HepG2 (cell line): ENCODE data around the gene ERF. TPM values are rescaled to one million over a fixed set of nuclear protein-coding genes. Genes with fewer than 3 reads are reported as not detected.
A peak's percentile ranks its signal among the peaks of the same experiment; 100 is the strongest.

ENCODE experiments used
- ATAC-seq: fragments of 200-7000 bp; cut with Tn5 transposase; 3 replicates; pipeline ENCODE4 v1.9.1; 2020; ENCODE audit warnings: mild to moderate bottlenecking, moderate library complexity
- BruUV-seq: library from RNA; stranded (reverse); fragments of 400-500 nt; replicated peaks from 2 replicates; lab custom pipeline; 2021; lab: Mats Ljungman, UMichigan
- CTCF ChIA-PET: fragments of 300-600 bp; formaldehyde crosslinking; extraction: SDS; loops from one replicate; lab custom pipeline; 2021; ENCODE audit warnings: low total read pairs, inconsistent platforms, low intra/inter-chr PET ratio; lab: Yijun Ruan, JAX
- POLR2A ChIA-PET: fragments of 350-600 bp; sonication (Branson Sonifier 250); formaldehyde crosslinking; loops from one replicate; lab custom pipeline; 2020; ENCODE audit warnings: antibody characterized with exemption, inconsistent platforms; lab: Yijun Ruan, JAX
- DNase-seq: peaks from one replicate; pipeline ENCODE4 v3.0.0-alpha.2; 2015; ENCODE audit warnings: low spot score
- FAIRE-seq: peaks from 3 replicates; lab custom pipeline; 2011; peaks lifted over from hg19 to GRCh38; lab: Jason Lieb, UNC
- H2AFZ ChIP-seq: one replicate; pipeline ENCODE4 v1.6.1; 2011; ENCODE audit warnings: low read length, inconsistent platforms
- H3K27ac ChIP-seq: fragments of 300-600 bp; 3 replicates; pipeline ENCODE4 v1.8.0; 2011; ENCODE audit warnings: mixed run types, mild to moderate bottlenecking, mixed read lengths, low read length, inconsistent platforms; ENCODE audit not compliant: insufficient read depth; ENCODE audit errors: extremely low read length
- H3K27me3 ChIP-seq, 2 experiments: fragments of 200-600 bp in 1 of 2; 2 replicates in 1 of 2; 3 replicates in 1 of 2; pipeline versions ENCODE4 v1.6.0 to v1.8.0; 2011; ENCODE audit warnings: low read length in 2 of 2, mild to moderate bottlenecking in 2 of 2, moderate library complexity in 2 of 2, inconsistent platforms in 1 of 2; ENCODE audit not compliant: insufficient read depth in 2 of 2, control insufficient read depth in 1 of 2
- H3K36me3 ChIP-seq, 2 experiments: fragments of 200-600 bp in 1 of 2; replicated peaks in 1 of 2; 2 replicates in 1 of 2; 3 replicates in 1 of 2; pipeline versions ENCODE4 v1.5.1 to v1.8.0; 2011; ENCODE audit warnings: low read length in 2 of 2, inconsistent platforms in 1 of 2; ENCODE audit not compliant: insufficient read depth in 2 of 2, control insufficient read depth in 1 of 2
- H3K4me1 ChIP-seq: 2 replicates; pipeline ENCODE4 v1.5.1; 2012; ENCODE audit warnings: low read length, inconsistent platforms; ENCODE audit not compliant: insufficient read depth
- H3K4me2 ChIP-seq: 2 replicates; pipeline ENCODE4 v1.6.0; 2011; ENCODE audit warnings: low read depth, low read length, inconsistent platforms
- H3K4me3 ChIP-seq, 3 experiments: fragments of 200-600 bp in 1 of 3; sonication (generic), shearing (Covaris generic) in 1 of 3; replicated peaks in 1 of 3; 2 replicates each; pipeline ENCODE4 v1.5.1; 2011 to 2016; ENCODE audit warnings: low read length in 3 of 3, inconsistent platforms in 2 of 3, low read depth in 2 of 3, mild to moderate bottlenecking in 2 of 3, control low read depth in 1 of 3, mixed read lengths in 1 of 3; ENCODE audit not compliant: insufficient read depth in 1 of 3
- H3K79me2 ChIP-seq: one replicate; pipeline ENCODE4 v1.6.1; 2011; ENCODE audit warnings: low read length, inconsistent platforms; ENCODE audit not compliant: insufficient read depth
- H3K9ac ChIP-seq: 2 replicates; pipeline ENCODE4 v1.6.0; 2011; ENCODE audit warnings: mild to moderate bottlenecking, low read depth, low read length, inconsistent platforms; ENCODE audit not compliant: insufficient read depth
- H3K9me3 ChIP-seq: 2 replicates; pipeline ENCODE4 v1.5.1; 2012; ENCODE audit warnings: mild to moderate bottlenecking, low read length
- H4K20me1 ChIP-seq: 2 replicates; pipeline ENCODE4 v1.6.0; 2011; ENCODE audit warnings: inconsistent platforms, mild to moderate bottlenecking, low read length, moderate library complexity; ENCODE audit not compliant: insufficient read depth
- CREB1 ChIP-seq, 2 experiments: fragments of 450-650 bp in 1 of 2; IDR thresholded peaks; 2 replicates each; pipeline ENCODE4 v1.6.1; 2016 to 2017; ENCODE audit warnings: control low read depth in 1 of 2, mild to moderate bottlenecking in 1 of 2, missing compliant biosample characterization in 1 of 2, missing genetic modification characterization in 1 of 2
- FLYWCH1 ChIP-seq: sonication (generic); formaldehyde crosslinking; IDR thresholded peaks from 2 replicates; pipeline ENCODE4 v1.8.1; 2023; ENCODE audit warnings: mild to moderate bottlenecking, missing genetic modification reagents
- MTA1 ChIP-seq: sonication (generic); formaldehyde crosslinking; IDR thresholded peaks from 2 replicates; pipeline ENCODE4 v1.4.0; 2020; ENCODE audit warnings: missing genetic modification reagents, mild to moderate bottlenecking, borderline replicate concordance
- NCOA2 ChIP-seq: sonication (generic); formaldehyde crosslinking; IDR thresholded peaks from 2 replicates; pipeline ENCODE4 v1.8.0; 2022; ENCODE audit warnings: inconsistent platforms
- NKX3-1 ChIP-seq: sonication (generic); formaldehyde crosslinking; IDR thresholded peaks from 2 replicates; pipeline ENCODE4 v1.5.0; 2020; ENCODE audit warnings: missing genetic modification reagents
- NR2F2 ChIP-seq: IDR thresholded peaks from 2 replicates; pipeline ENCODE4 v1.6.1; 2012; ENCODE audit warnings: low read depth, inconsistent platforms, borderline replicate concordance
- PATZ1 ChIP-seq: sonication (generic); formaldehyde crosslinking; IDR thresholded peaks from 2 replicates; pipeline ENCODE4 v1.4.0; 2020; ENCODE audit warnings: missing genetic modification reagents
- SP1 ChIP-seq, 2 experiments: fragments of 450-650 bp in 1 of 2; sonication (generic) in 1 of 2; formaldehyde crosslinking in 1 of 2; IDR thresholded peaks; 2 replicates each; pipeline versions ENCODE4 v1.4.0 to v1.6.1; 2016 to 2020; ENCODE audit warnings: missing genetic modification reagents in 1 of 2
- TGIF2 ChIP-seq: IDR thresholded peaks from 2 replicates; pipeline ENCODE4 v1.6.1; 2016; ENCODE audit warnings: control low read depth, missing compliant biosample characterization
- ZFP36L1 ChIP-seq: sonication (generic); formaldehyde crosslinking; IDR thresholded peaks from 2 replicates; pipeline ENCODE4 v1.8.0; 2022; ENCODE audit warnings: mild to moderate bottlenecking, missing genetic modification reagents, moderate library complexity
- ZNF264 ChIP-seq: sonication (generic); formaldehyde crosslinking; IDR thresholded peaks from 2 replicates; pipeline ENCODE4 v1.4.0; 2020; ENCODE audit warnings: missing genetic modification reagents
- whole genome bisulfite sequencing: methylation state at CpG from one replicate; pipeline ENCODE4 v1.1.6; 2017; ENCODE audit warnings: low lambda C conversion rate; 5-methylcytosine and 5-hydroxymethylcytosine counted together
- in situ Hi-C: cut with HindIII; loops from 2 replicates; pipeline ENCODE4 v1.10.0; 2017; ENCODE audit warnings: low pct_unique_long_range_greater_than_20kb; ENCODE audit not compliant: extremely low pct_ligation_motif_present
- intact Hi-C: fragments of 100-400 bp; cut with micrococcal nuclease; formaldehyde crosslinking; loops from one replicate; pipeline ENCODE4 v1.10.0; 2022; ENCODE audit not compliant: unreplicated experiment
- polyA plus RNA-seq, 8 experiments: library from polyadenylated mRNA; depleted of rRNA in 3 of 8; stranded (reverse) in 7 of 8; unstranded in 1 of 8; fragments of >200 nt; fragmentation: Illumina TruSeq in 4 of 8; extraction: Trizol in 4 of 8; gene quantifications; 2 replicates each; pipeline versions ENCODE4 v1.2.1 to v1.2.3, GENCODE V29; 2011 to 2016; ENCODE audit warnings: low read depth in 4 of 8, missing spikeins in 1 of 8, mixed read lengths in 1 of 8; ENCODE audit not compliant: insufficient read depth in 1 of 8
- total RNA-seq, 5 experiments: library from RNA; depleted of rRNA; stranded (reverse); fragments of >200 nt; fragmentation: Illumina TruSeq; extraction: Trizol; gene quantifications; 2 replicates each; pipeline ENCODE4 v1.2.3, GENCODE V29; 2016; ENCODE audit warnings: low read depth in 1 of 5
- TF ChIP-seq, protein P1 (sequence below): sonication (generic); formaldehyde crosslinking; IDR thresholded peaks from 2 replicates; pipeline ENCODE4 v1.4.0; 2020; ENCODE audit warnings: mild to moderate bottlenecking, low read depth, missing genetic modification reagents
- TF ChIP-seq, protein P2 (sequence below): sonication (generic); formaldehyde crosslinking; IDR thresholded peaks from 2 replicates; pipeline ENCODE4 v1.5.0; 2020; ENCODE audit warnings: mild to moderate bottlenecking, missing genetic modification reagents, borderline replicate concordance
- TF ChIP-seq, protein P3 (sequence below), 2 experiments: fragments of 450-650 bp in 1 of 2; sonication (generic) in 1 of 2; formaldehyde crosslinking; IDR thresholded peaks; 2 replicates each; pipeline versions ENCODE4 v1.5.0 to v1.8.0; 2020 to 2022; ENCODE audit warnings: mild to moderate bottlenecking in 1 of 2, missing genetic modification reagents in 1 of 2

ERF gene
- total and polyA plus RNA-seq, 2 of the 13 experiments (the other 11 are each of a cell fraction or from before 2014, with no cell fraction given) = 67.1 to 69.9 TPM

GRCh38 chr19:42255766-42256745 is 1.1 kb upstream of the ERF start:
- CTCF ChIA-PET = interaction anchor here (1.0 kb wide), 1 partner anchor 34 kb away, joined by 3 read pairs; no protein-coding TSS in a partner anchor
- peaks cover 0 to 6% of the 10 kb centered on the region in 2 experiments; a peak in 1 of 5 replicates for H3K36me3 ChIP-seq
- peak overlapping the region; percentile 51 for H3K27ac ChIP-seq
- peak overlapping the region; percentile 15 for H2AFZ ChIP-seq
- peak; percentile 29 for ATAC-seq
- peak overlapping the region; percentile 93 for H3K4me2 ChIP-seq
- WGBS = 2% methylated on average over 23 of the region's 38 CpGs
- in situ Hi-C loops (no loop called here), intact Hi-C loops (loop anchor here (1.0 kb wide), 1 partner anchor 12 kb away; no protein-coding TSS in a partner anchor)
- peaks cover 21% of the 10 kb centered on the region for H4K20me1 ChIP-seq
- H3K79me2 ChIP-seq = peaks cover 30% of the 10 kb centered on the region
- no peaks in the 10 kb centered on the region for H3K9me3 ChIP-seq
- POLR2A ChIA-PET = interaction anchor here (0.6 to 2.5 kb wide), 6 partner anchors 9 to 39 kb away, joined by 3 to 14 read pairs (median 12); partner anchors contain the start of gene GSK3A
- FAIRE-seq = no peak
- no peaks in the 10 kb centered on the region; a peak in 1 of 5 replicates for H3K27me3 ChIP-seq
- no peak for DNase-seq
- peak overlapping the region; percentile 59; the same call in 1 of the 2 replicates for H3K9ac ChIP-seq
- peak overlapping the region; percentile 64 to 99 (median 94) for H3K4me3 ChIP-seq
- H3K4me1 ChIP-seq = peaks cover 55% of the 10 kb centered on the region
- BruUV-seq = no TSS peak
- TF ChIP-seq, protein P1, sequence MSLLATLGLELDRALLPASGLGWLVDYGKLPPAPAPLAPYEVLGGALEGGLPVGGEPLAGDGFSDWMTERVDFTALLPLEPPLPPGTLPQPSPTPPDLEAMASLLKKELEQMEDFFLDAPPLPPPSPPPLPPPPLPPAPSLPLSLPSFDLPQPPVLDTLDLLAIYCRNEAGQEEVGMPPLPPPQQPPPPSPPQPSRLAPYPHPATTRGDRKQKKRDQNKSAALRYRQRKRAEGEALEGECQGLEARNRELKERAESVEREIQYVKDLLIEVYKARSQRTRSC = no peak
- TF ChIP-seq NKX3-1 (CRISPR knock-in tag) (no peak), PATZ1 (peak; percentile 72), NR2F2 (no peak), SP1 (IDR thresholded peaks at IDR 0.05) (no peak), SP1 (CRISPR knock-in tag; IDR thresholded peaks at IDR 0.05) (no peak), MTA1 (0 out of 2 replicates have a peak, but pooled peaks have one; percentile 27), FLYWCH1 (CRISPR knock-in tag) (no peak), CREB1 (IDR thresholded peaks at IDR 0.05) (no peak), CREB1 (CRISPR knock-in tag; IDR thresholded peaks at IDR 0.05) (no peak), NCOA2 (CRISPR knock-in tag) (no peak), ZNF264 (CRISPR knock-in tag) (no peak), ZFP36L1 (CRISPR knock-in tag) (no peak), TGIF2 (CRISPR knock-in tag) (no peak)
- TF ChIP-seq, protein P2, sequence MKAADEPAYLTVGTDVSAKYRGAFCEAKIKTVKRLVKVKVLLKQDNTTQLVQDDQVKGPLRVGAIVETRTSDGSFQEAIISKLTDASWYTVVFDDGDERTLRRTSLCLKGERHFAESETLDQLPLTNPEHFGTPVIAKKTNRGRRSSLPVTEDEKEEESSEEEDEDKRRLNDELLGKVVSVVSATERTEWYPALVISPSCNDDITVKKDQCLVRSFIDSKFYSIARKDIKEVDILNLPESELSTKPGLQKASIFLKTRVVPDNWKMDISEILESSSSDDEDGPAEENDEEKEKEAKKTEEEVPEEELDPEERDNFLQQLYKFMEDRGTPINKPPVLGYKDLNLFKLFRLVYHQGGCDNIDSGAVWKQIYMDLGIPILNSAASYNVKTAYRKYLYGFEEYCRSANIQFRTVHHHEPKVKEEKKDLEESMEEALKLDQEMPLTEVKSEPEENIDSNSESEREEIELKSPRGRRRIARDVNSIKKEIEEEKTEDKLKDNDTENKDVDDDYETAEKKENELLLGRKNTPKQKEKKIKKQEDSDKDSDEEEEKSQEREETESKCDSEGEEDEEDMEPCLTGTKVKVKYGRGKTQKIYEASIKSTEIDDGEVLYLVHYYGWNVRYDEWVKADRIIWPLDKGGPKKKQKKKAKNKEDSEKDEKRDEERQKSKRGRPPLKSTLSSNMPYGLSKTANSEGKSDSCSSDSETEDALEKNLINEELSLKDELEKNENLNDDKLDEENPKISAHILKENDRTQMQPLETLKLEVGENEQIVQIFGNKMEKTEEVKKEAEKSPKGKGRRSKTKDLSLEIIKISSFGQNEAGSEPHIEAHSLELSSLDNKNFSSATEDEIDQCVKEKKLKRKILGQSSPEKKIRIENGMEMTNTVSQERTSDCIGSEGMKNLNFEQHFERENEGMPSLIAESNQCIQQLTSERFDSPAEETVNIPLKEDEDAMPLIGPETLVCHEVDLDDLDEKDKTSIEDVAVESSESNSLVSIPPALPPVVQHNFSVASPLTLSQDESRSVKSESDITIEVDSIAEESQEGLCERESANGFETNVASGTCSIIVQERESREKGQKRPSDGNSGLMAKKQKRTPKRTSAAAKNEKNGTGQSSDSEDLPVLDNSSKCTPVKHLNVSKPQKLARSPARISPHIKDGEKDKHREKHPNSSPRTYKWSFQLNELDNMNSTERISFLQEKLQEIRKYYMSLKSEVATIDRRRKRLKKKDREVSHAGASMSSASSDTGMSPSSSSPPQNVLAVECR (CRISPR knock-in tag) = peak; percentile 20; the same call in 1 of the 2 replicates
- TF ChIP-seq, protein P3, sequence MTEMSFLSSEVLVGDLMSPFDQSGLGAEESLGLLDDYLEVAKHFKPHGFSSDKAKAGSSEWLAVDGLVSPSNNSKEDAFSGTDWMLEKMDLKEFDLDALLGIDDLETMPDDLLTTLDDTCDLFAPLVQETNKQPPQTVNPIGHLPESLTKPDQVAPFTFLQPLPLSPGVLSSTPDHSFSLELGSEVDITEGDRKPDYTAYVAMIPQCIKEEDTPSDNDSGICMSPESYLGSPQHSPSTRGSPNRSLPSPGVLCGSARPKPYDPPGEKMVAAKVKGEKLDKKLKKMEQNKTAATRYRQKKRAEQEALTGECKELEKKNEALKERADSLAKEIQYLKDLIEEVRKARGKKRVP (CRISPR knock-in tag; IDR thresholded peaks at IDR 0.05) = no peak
